SU-DHL-6 (cell line): ENCODE data around the gene MFSD6.

ENCODE experiments used
- H2AFZ ChIP-seq: fragments of 200-600 bp; sonication (generic); 2 replicates; pipeline ENCODE4 v1.6.1; 2014; ENCODE audit warnings: low read depth, mild to moderate bottlenecking, moderate library complexity, mixed read lengths, antibody characterized with exemption, low read length; ENCODE audit not compliant: severe bottlenecking
- H3F3A ChIP-seq: fragments of 200-600 bp; shearing (Covaris generic); 2 replicates; pipeline ENCODE4 v1.6.0; 2016; ENCODE audit warnings: antibody characterized with exemption, mild to moderate bottlenecking; ENCODE audit not compliant: insufficient read depth
- H3K27ac ChIP-seq: fragments of 200-600 bp; sonication (generic); 2 replicates; pipeline ENCODE4 v1.5.1; 2016; ENCODE audit warnings: low read depth, mild to moderate bottlenecking, low read length, moderate library complexity, mixed read lengths
- H3K27me3 ChIP-seq: fragments of 200-600 bp; sonication (generic), shearing (Covaris generic); 2 replicates; pipeline ENCODE4 v1.6.0; 2014; ENCODE audit warnings: mild to moderate bottlenecking, low read length
- H3K36me3 ChIP-seq: fragments of 200-600 bp; sonication (generic); 2 replicates; pipeline ENCODE4 v1.6.1; 2014; ENCODE audit warnings: mild to moderate bottlenecking, low read length, mixed read lengths
- H3K4me2 ChIP-seq: fragments of 300-600, 200-600 bp; shearing (Covaris generic), sonication (generic); 2 replicates; pipeline ENCODE4 v1.6.0; 2014; ENCODE audit warnings: low read length, low read depth, mild to moderate bottlenecking; ENCODE audit not compliant: poor library complexity, severe bottlenecking
- H3K4me3 ChIP-seq: fragments of 200-600 bp; sonication (generic); 2 replicates; pipeline ENCODE4 v1.5.1; 2014; ENCODE audit warnings: antibody characterized with exemption, low read length, mild to moderate bottlenecking, mixed read lengths; ENCODE audit not compliant: insufficient read depth, poor library complexity, severe bottlenecking
- H3K79me2 ChIP-seq: fragments of 200-600 bp; sonication (generic); 2 replicates; pipeline ENCODE4 v1.6.1; 2014; ENCODE audit warnings: mild to moderate bottlenecking, low read length, moderate library complexity; ENCODE audit not compliant: insufficient read depth
- H3K9ac ChIP-seq: fragments of 200-600 bp; sonication (generic); 2 replicates; pipeline ENCODE4 v1.7.0; 2014; ENCODE audit warnings: mild to moderate bottlenecking, low read length
- H3K9me2 ChIP-seq: fragments of 200-600 bp; sonication (generic); replicated peaks from 2 replicates; pipeline ENCODE4 v1.6.1; 2014; ENCODE audit warnings: low read length; ENCODE audit not compliant: insufficient read depth
- H3K9me3 ChIP-seq: fragments of 200-600 bp; sonication (generic); 2 replicates; pipeline ENCODE4 v1.6.1; 2014; ENCODE audit warnings: low read length, mixed read lengths; ENCODE audit not compliant: insufficient read depth
- H4K20me1 ChIP-seq: fragments of 200-600 bp; sonication (generic); 2 replicates; pipeline ENCODE4 v1.6.1; 2014; ENCODE audit warnings: low read depth, mild to moderate bottlenecking, antibody characterized with exemption, low read length, moderate library complexity, mixed read lengths
- EZH2phosphoT487 ChIP-seq: fragments of 200-600 bp; sonication (generic), shearing (Covaris generic); conservative IDR thresholded peaks from 2 replicates; pipeline ENCODE4 v1.6.1; 2018; ENCODE audit warnings: mild to moderate bottlenecking, antibody characterized with exemption, low read length, moderate library complexity, mixed read lengths
- TF ChIP-seq, protein P1 (sequence below): fragments of 200-600 bp; sonication (generic); IDR thresholded peaks from one replicate; pipeline ENCODE4 v1.5.1; 2017; ENCODE audit warnings: antibody characterized with exemption, mild to moderate bottlenecking, low read length, moderate library complexity; ENCODE audit not compliant: insufficient read depth, poor library complexity, severe bottlenecking

Gene MFSD6

DNA sequence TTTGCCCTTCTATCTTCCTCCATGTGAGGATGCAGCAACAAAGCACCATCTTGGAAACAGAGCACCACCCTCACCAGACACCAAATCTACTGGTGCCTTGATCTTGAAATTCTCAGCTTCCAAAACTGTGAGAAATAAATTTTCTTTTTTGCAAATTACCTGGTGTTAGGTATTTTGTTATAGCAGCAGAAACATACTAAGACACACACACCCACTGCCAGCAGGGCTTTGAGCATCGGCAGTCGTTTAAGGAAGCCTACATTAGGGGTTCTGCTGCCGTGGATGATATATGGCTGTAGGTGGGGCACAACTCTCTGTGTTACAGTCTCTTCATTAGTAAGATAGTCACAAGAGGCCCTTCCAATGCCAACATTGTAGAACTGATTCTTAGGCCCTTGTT, 20.7 kb upstream of the MFSD6 start:
- H3F3A ChIP-seq: no peaks in the 10 kb centered on the region

DNA sequence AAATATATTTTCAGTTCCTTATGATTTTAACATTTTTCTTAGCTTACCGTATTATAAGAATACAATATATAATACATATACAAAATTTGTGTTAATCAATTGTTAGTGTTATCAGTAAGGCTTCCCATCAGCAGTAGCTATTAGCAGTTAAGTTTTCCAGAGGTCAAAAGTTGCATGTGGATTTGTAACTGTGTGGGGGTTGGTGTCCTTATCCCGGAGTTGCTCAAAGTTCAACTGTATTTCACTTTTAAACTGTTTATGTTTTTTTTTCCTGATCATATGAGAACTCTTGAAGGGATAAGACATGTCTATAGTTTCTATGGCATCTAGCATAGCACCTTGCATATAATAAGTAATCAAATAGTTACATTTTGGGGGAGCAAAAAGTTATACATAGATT, 11.9 kb upstream of the MFSD6 start:
- Histone ChIP-seq H3K27me3 (no peaks in the 10 kb centered on the region), H3K4me2 (no peak overlapping the region), H3F3A (no peaks in the 10 kb centered on the region), H3K9me3 (no peaks in the 10 kb centered on the region), H3K9me2 (no peaks in the 10 kb centered on the region), H3K4me3 (no peak overlapping the region), H4K20me1 (no peaks in the 10 kb centered on the region), H3K27ac (no peak overlapping the region), H3K9ac (no peak overlapping the region), H3K36me3 (no peaks in the 10 kb centered on the region), H3K79me2 (no peaks in the 10 kb centered on the region), H2AFZ (no peak overlapping the region)
- TF ChIP-seq, protein P1, sequence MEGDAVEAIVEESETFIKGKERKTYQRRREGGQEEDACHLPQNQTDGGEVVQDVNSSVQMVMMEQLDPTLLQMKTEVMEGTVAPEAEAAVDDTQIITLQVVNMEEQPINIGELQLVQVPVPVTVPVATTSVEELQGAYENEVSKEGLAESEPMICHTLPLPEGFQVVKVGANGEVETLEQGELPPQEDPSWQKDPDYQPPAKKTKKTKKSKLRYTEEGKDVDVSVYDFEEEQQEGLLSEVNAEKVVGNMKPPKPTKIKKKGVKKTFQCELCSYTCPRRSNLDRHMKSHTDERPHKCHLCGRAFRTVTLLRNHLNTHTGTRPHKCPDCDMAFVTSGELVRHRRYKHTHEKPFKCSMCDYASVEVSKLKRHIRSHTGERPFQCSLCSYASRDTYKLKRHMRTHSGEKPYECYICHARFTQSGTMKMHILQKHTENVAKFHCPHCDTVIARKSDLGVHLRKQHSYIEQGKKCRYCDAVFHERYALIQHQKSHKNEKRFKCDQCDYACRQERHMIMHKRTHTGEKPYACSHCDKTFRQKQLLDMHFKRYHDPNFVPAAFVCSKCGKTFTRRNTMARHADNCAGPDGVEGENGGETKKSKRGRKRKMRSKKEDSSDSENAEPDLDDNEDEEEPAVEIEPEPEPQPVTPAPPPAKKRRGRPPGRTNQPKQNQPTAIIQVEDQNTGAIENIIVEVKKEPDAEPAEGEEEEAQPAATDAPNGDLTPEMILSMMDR: no peak
- TF ChIP-seq EZH2phosphoT487: no peak

More for the DNA sequence above, 20.7 kb upstream of the MFSD6 start:
- Histone ChIP-seq H3K9me3 (no peaks in the 10 kb centered on the region), H3K27ac (no peak overlapping the region), H3K27me3 (no peaks in the 10 kb centered on the region), H3K9ac (no peak overlapping the region), H2AFZ (no peak overlapping the region), H3K9me2 (no peaks in the 10 kb centered on the region), H3K4me3 (no peak overlapping the region), H3K79me2 (no peaks in the 10 kb centered on the region), H3K36me3 (no peaks in the 10 kb centered on the region), H3K4me2 (no peak overlapping the region), H4K20me1 (no peaks in the 10 kb centered on the region)
- TF ChIP-seq EZH2phosphoT487: no peak
- TF ChIP-seq, protein P1: no peak

DNA sequence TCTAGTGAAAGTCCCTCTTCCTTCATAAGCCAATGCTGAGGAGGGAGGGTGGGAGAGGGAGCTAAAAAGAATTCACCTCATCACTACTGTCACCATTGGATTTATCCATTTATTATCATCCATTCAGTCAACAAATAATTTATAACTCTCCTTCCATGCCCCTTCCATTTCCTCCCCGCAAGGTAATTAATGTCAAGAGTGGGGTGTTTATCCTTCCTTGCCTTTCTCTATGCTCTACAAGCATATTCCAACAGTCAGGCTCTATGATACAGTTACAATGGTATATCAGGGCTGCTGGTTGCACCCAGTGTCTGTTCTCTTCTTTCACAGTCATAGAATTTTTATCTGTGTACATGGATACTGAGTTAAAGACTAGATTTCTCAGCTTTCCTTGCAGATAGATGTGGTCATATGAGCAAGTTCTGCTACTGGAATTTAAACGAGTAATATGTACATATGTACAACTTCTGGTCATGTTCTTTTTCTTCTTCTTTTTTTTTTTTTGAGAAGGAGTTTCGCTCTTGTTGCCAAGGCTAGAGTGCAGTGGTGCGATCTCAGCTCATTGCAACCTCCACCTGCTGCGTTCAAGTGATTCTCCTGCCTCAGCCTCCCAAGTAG, 5.1 kb upstream of the MFSD6 start:
- Histone ChIP-seq H3K9me2 (no peaks in the 10 kb centered on the region), H3F3A (0 out of 2 replicates have a peak, but pooled peaks cover 9% of the 10 kb centered on the region), H3K27ac (no peak overlapping the region), H3K79me2 (no peaks in the 10 kb centered on the region), H4K20me1 (no peaks in the 10 kb centered on the region), H3K36me3 (no peaks in the 10 kb centered on the region), H3K4me2 (no peak overlapping the region), H2AFZ (no peak overlapping the region), H3K9me3 (no peaks in the 10 kb centered on the region), H3K4me3 (no peak overlapping the region), H3K9ac (no peak overlapping the region), H3K27me3 (no peaks in the 10 kb centered on the region)
- TF ChIP-seq, protein P1: no peak
- TF ChIP-seq EZH2phosphoT487: no peak
